ENCODE results near the gene DECR2. TPM values are rescaled to one million over a fixed set of nuclear protein-coding genes. Genes with fewer than 3 reads are reported as not detected.
"Not testable (repeated sequence)": the region's sequence is repeated elsewhere in the genome, so short reads cannot be mapped to it uniquely, and the experiment has no call there.

DECR2 gene
- total and polyA plus RNA-seq, 2 donors, result 5.3 to 20.6 TPM

DNA sequence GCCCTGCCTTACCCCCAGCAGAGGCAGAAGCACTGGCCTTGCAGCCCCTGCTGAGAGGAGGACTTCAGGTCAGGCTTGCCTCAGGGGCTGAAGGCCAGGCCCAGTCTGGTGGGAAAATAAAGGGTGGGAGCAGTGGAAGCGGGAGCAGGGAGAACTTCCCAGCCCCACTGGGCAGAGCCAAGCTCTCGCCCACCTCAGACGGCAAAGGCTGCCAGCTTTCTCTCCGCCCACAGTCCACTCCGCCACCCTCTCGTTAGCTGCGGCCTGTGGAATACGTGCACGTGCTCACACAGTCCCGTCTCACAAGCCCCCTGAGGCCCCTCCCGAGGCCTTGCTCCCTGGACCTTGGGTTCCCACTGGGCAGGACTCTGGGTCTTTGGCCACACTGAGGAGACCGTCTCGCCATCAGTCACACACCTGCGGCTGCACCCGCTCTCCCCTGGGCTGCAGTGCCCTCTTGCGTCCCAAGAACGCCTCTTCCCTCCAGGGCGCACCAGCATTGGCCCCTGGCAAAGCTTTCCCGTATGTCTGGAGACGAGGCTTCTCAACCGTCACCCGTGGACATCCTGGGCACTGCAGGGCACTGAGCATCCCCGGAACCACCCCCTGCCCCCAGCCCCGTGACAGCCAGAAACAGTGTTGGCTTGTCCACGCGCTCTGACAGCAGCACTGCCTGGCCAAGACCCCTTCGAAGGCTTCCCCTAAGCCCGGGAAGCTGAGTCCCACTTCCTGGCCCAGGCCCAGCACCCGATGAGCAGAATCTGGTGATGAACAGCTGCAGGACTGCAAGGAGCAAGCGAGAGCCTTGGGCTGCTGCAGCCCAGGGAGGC is 39.6 kb upstream of the DECR2 start:
- WGBS, result 28% methylated on average over 30 of the region's 30 CpGs
- Histone ChIP-seq H3K4me1 (ENCODE audit: insufficient read depth) (no peaks in the 10 kb centered on the region), H3K36me3 (ENCODE audit: insufficient read depth) (no peaks in the 10 kb centered on the region), H3K4me3 (ENCODE audit: low read depth, low read length) (no peak overlapping the region), H3K27ac (ENCODE audit: low read depth) (no peak overlapping the region)
- DNase-seq (ENCODE audit: extremely low spot score), result no peak

DNA sequence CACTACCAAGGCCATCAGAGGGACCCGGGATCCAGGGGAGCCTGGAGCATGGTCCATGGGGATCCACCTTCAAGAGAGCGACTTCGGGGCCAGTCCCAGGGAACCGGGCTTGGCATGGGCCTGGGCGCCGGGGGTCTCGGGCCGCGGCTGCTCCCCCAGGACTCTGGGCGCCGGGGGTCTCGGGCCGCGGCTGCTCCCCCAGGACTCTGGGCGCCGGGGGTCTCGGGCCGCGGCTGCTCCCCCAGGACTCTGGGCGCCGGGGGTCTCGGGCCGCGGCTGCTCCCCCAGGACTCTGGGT is 39.0 kb upstream of the DECR2 start:
- WGBS, result 88% methylated on average over 22 of the region's 24 CpGs
- H3K27ac ChIP-seq (ENCODE audit: low read depth); H3K36me3 ChIP-seq (ENCODE audit: insufficient read depth); H3K4me1 ChIP-seq (ENCODE audit: insufficient read depth); H3K4me3 ChIP-seq (ENCODE audit: low read depth, low read length); DNase-seq (ENCODE audit: extremely low spot score): not testable (repeated sequence)

- H3K4me1 ChIP-seq (ENCODE audit: insufficient read depth), result no peaks in the 10 kb centered on the region
- peaks cover 4% of the 10 kb centered on the region for H3K36me3 ChIP-seq (ENCODE audit: insufficient read depth)
- 49% methylated on average over 20 of the region's 20 CpGs for WGBS
- no peak for DNase-seq (ENCODE audit: extremely low spot score)
- no peak overlapping the region for H3K27ac ChIP-seq (ENCODE audit: low read depth)
- H3K4me3 ChIP-seq (ENCODE audit: low read depth, low read length), result no peak overlapping the region
Measured at GRCh38 chr16:363110-363765, 38.4 kb upstream of the DECR2 start.

DNA sequence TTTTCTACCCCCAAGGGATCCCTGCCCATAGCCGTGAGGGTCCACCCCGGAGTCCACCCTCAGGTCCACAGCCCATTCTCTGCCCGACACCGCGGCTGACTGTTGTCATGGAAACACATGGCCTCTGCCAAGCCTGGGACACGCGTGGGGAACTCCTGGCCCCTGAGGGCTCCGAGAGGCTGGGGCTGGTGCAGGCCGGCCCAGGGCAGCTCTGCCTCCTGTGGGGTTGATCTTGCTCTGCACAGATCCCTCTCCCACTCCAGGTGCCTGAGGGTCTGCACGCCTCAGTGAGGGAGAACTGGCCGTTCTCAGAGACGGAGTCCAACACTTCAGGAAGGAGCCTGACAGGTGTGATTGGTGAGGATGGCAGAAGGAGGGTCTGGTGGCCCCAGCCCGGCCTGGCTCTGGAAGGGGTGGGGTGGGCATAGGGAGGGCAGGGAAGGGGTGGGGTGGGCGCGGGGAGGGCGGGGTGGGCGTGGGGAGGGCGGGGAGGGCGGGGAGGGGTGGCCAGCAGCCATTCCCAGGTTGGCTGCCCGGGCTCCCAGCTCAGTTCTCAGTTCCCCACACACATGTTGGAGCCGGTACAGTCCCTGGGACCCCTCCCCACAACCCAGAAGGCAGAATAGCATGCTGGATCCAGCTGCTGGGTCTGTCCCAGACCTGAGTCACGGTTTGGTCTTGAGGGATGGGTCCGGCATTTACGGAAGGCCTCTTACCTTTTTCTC is 37.8 kb upstream of the DECR2 start:
- Histone ChIP-seq H3K4me3 (ENCODE audit: low read depth, low read length) (no peak overlapping the region), H3K27ac (ENCODE audit: low read depth) (no peak overlapping the region), H3K36me3 (ENCODE audit: insufficient read depth) (peaks cover 4% of the 10 kb centered on the region), H3K4me1 (ENCODE audit: insufficient read depth) (no peaks in the 10 kb centered on the region)
- no peak for DNase-seq (ENCODE audit: extremely low spot score)
- WGBS, result 36% methylated on average over 24 of the region's 24 CpGs

DNA sequence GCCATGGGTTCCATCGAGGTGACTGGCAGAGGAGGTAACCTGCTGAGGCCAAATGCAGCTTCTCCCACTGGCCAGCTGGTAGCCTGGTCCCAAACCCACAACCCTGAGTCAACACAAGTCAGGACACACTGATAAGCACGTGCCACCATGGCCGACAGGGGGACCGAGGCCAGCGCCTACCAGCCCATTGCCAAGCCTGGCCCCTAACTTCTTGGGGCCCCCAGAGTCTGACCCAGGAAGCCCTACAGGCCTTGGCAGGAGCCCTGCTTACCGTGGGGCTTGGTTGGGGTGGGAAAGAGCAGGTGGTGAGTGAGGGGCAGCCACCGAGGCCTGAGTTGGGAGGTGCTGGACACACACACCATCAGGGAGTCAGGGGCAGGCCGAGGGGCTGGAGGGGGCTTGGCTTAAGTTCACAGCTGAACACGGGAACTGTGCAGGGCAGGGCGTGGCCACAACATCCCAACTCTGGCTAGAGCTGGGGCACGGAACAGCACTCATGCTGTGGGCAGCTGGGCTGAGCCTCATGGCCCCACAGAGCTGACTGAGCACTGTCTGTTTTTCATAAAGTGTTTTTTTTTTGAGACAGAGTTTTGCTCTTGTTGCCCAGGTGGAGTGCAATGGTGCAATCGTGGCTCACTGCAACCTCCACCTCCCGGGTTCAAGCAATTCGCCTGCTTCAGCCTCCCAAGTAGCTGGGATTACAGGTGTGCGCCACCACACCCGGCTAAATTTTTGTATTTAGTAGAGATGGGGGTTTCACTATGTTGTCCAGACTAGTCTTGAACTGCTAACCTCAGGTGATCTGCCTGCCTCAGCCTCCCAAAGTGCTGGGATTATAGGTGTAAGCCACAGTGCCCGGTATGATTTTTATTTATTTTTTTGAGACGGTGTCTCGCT is 36.8 kb upstream of the DECR2 start:
- Histone ChIP-seq H3K4me1 (ENCODE audit: insufficient read depth) (no peaks in the 10 kb centered on the region), H3K4me3 (ENCODE audit: low read depth, low read length) (no peak overlapping the region)
- WGBS, result 60% methylated on average over 19 of the region's 19 CpGs

GRCh38 chr16:366476-366875 is 35.2 kb upstream of the DECR2 start:
- H3K36me3 ChIP-seq (ENCODE audit: insufficient read depth), result peaks cover 4% of the 10 kb centered on the region
- H3K27ac ChIP-seq (ENCODE audit: low read depth), result no peak overlapping the region
- H3K4me3 ChIP-seq (ENCODE audit: low read depth, low read length), result no peak overlapping the region
- no peaks in the 10 kb centered on the region for H3K4me1 ChIP-seq (ENCODE audit: insufficient read depth)
- WGBS, result 88% methylated on average over 10 of the region's 10 CpGs
- DNase-seq (ENCODE audit: extremely low spot score), result no peak

More for the DNA sequence above, 36.8 kb upstream of the DECR2 start:
- no peak for DNase-seq (ENCODE audit: extremely low spot score)
- Histone ChIP-seq H3K27ac (ENCODE audit: low read depth) (no peak overlapping the region), H3K36me3 (ENCODE audit: insufficient read depth) (peaks cover 4% of the 10 kb centered on the region)

- no peak overlapping the region for H3K27ac ChIP-seq (ENCODE audit: low read depth)
- H3K36me3 ChIP-seq (ENCODE audit: insufficient read depth), result peaks cover 4% of the 10 kb centered on the region
- no peak for DNase-seq (ENCODE audit: extremely low spot score)
- no peak overlapping the region for H3K4me3 ChIP-seq (ENCODE audit: low read depth, low read length)
- 92% methylated on average over 18 of the region's 18 CpGs for WGBS
- no peaks in the 10 kb centered on the region for H3K4me1 ChIP-seq (ENCODE audit: insufficient read depth)
Measured at GRCh38 chr16:367333-367903, 34.3 kb upstream of the DECR2 start.

DNA sequence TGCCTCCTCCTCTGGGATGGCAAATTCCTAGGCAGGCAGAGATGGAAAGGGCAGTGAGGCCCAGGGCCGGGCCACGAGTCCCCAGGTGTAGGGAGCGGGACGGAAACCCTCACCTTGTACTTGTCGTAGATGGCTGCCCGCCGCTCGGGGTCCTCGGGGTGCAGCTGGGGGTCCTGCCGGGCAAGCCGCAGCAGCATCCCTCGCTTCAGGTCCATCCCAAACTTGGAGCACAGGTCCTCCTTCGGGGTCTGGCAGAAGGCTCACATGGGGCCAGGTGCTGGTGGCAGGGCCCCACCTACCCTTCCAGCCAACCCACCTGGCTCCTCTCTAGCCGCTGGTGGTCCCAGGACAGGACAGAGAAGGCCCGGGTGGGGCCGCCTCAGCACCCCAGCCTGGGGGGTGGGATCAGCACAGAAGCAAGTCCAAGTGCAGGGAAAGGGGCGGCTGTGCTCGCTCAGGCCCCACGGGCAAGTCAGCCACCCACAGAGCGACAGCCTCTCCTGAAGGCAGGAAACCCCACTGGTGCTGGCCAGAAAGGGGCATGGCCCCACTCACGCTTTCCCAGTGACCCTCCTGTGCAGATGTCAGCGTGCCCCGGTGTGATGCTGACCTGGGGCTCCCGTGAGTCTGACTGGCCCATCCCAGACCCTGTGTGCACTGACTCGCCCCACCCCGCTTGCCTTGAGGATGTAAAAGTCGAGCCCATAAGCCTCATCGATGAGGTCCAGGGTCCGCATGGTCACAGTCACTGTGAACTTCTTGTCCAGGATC is 33.1 kb upstream of the DECR2 start:
- Histone ChIP-seq H3K27ac (ENCODE audit: low read depth) (no peak overlapping the region), H3K4me1 (ENCODE audit: insufficient read depth) (no peaks in the 10 kb centered on the region), H3K36me3 (ENCODE audit: insufficient read depth) (peaks cover 4% of the 10 kb centered on the region), H3K4me3 (ENCODE audit: low read depth, low read length) (no peak overlapping the region)
- no peak for DNase-seq (ENCODE audit: extremely low spot score)
- WGBS, result 91% methylated on average over 29 of the region's 29 CpGs

GRCh38 chr16:369275-369865 is 32.3 kb upstream of the DECR2 start:
- no peak for DNase-seq (ENCODE audit: extremely low spot score)
- peaks cover 4% of the 10 kb centered on the region for H3K36me3 ChIP-seq (ENCODE audit: insufficient read depth)
- WGBS, result 87% methylated on average over 20 of the region's 20 CpGs
- H3K4me1 ChIP-seq (ENCODE audit: insufficient read depth), result no peaks in the 10 kb centered on the region
- no peak overlapping the region for H3K4me3 ChIP-seq (ENCODE audit: low read depth, low read length)
- no peak overlapping the region for H3K27ac ChIP-seq (ENCODE audit: low read depth)

DNA sequence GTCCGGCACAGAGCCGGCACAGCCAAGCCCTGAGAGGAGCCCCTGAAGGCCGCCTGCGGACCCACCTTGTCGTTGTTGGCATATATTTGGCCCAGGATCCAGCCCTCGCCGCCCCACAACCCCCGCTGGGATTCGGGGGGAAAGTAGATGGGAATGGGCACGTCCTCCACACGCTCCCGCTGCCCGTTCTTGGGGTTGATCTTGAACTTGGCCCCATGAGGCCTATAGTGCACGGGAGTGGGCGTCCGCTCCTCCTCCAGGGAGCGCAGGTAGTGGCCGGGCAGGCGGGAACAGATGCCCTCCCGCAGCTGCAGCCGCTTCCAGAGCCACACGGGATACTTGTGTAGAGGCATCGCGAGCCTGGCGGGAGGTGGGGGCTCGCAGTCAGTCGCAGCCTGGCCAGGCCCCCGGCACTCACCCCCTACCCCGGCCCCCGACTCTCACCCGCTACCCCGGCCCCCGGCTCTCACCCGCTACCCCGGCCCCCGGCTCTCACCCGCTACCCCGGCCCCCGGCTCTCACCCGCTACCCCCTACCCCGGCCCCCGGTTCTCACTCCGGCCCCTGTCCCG is 31.7 kb upstream of the DECR2 start:
- peak overlapping the region; percentile 61 for H3K4me3 ChIP-seq (ENCODE audit: low read depth, low read length)
- peaks cover 4% of the 10 kb centered on the region for H3K36me3 ChIP-seq (ENCODE audit: insufficient read depth)
- no peak overlapping the region for H3K27ac ChIP-seq (ENCODE audit: low read depth)
- WGBS, result 27% methylated on average over 43 of the region's 44 CpGs
- DNase-seq (ENCODE audit: extremely low spot score), result no peak
- no peaks in the 10 kb centered on the region for H3K4me1 ChIP-seq (ENCODE audit: insufficient read depth)

GRCh38 chr16:370443-370842 is 31.2 kb upstream of the DECR2 start, which contains the start of gene MRPL28:
MRPL28 (minus strand) TSS chr16:370538; CDS start chr16:370218, 320 bp downstream.
- DNase-seq (ENCODE audit: extremely low spot score), result peak; percentile 91
- peaks cover 4% of the 10 kb centered on the region for H3K36me3 ChIP-seq (ENCODE audit: insufficient read depth)
- H3K27ac ChIP-seq (ENCODE audit: low read depth), result peak within 1 kb of the TSS; percentile 69
- no peaks in the 10 kb centered on the region for H3K4me1 ChIP-seq (ENCODE audit: insufficient read depth)
- H3K4me3 ChIP-seq (ENCODE audit: low read depth, low read length), result peak within 1 kb of the TSS; percentile 61
- whole genome bisulfite sequencing, result under 1% methylated on average over 30 of the region's 30 CpGs
